Vagina (tissue), 2 donors: ENCODE results near the gene SHISA5.

ENCODE experiments used
- POLR2A ChIP-seq, 2 donors: fragments of 450-650 bp; IDR thresholded peaks; one replicate each; pipeline ENCODE4 v1.6.1; 2017; ENCODE audit warnings: antibody characterized with exemption in 2 of 2, mild to moderate bottlenecking in 2 of 2, moderate library complexity in 2 of 2
- POLR2AphosphoS5 ChIP-seq, 2 donors: sonication (generic); formaldehyde crosslinking; IDR thresholded peaks; one replicate each; pipeline ENCODE4 v1.9.0; 2017; ENCODE audit warnings: antibody characterized with exemption in 2 of 2, mild to moderate bottlenecking in 2 of 2, low read depth in 1 of 2; ENCODE audit not compliant: insufficient read depth in 1 of 2
- TF ChIP-seq, protein P1 (sequence below), 3 experiments: fragments of 450-650 bp in 2 of 3; fragments of 200-600 bp in 1 of 3; sonication (generic) in 1 of 3; IDR thresholded peaks; one replicate each; pipeline ENCODE4 v1.5.1; 2017 to 2019; ENCODE audit warnings: antibody characterized with exemption in 3 of 3, mild to moderate bottlenecking in 2 of 3, moderate library complexity in 2 of 3

DNA sequence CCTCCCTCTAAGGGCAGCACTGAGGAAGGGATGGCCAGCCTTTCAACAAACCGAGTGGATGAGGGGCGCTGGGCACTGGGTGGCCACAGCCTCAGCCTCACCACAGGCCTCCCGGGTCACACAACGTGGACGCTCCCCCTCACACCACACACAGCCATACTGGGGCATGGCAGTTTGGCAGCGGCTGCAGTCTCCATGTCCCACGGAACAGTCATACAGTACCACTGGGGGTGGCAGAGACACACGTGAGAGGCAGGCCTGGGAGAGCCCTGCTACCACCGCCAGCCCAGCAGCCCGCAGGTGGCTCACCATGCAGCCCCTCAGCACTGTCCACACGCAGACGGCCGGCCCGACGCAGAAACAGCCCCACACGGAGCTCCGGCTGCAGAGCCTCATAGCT, 85.8 kb downstream of the SHISA5 start:
- TF ChIP-seq, protein P1, sequence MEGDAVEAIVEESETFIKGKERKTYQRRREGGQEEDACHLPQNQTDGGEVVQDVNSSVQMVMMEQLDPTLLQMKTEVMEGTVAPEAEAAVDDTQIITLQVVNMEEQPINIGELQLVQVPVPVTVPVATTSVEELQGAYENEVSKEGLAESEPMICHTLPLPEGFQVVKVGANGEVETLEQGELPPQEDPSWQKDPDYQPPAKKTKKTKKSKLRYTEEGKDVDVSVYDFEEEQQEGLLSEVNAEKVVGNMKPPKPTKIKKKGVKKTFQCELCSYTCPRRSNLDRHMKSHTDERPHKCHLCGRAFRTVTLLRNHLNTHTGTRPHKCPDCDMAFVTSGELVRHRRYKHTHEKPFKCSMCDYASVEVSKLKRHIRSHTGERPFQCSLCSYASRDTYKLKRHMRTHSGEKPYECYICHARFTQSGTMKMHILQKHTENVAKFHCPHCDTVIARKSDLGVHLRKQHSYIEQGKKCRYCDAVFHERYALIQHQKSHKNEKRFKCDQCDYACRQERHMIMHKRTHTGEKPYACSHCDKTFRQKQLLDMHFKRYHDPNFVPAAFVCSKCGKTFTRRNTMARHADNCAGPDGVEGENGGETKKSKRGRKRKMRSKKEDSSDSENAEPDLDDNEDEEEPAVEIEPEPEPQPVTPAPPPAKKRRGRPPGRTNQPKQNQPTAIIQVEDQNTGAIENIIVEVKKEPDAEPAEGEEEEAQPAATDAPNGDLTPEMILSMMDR (IDR thresholded peaks at IDR 0.05), result no peak
- TF ChIP-seq POLR2A (IDR thresholded peaks at IDR 0.05) (no peak), POLR2AphosphoS5 (IDR thresholded peaks at IDR 0.05; ENCODE audit: insufficient read depth in 1 of 2, low read depth in 1 of 2) (no peak)
